SK-N-SH (cell line): Measurements from ENCODE around the gene ASIC1.

Experiments
- RFX5 ChIP-seq: IDR thresholded peaks from 2 replicates; pipeline ENCODE4 v1.6.1; 2012; ENCODE audit warnings: mild to moderate bottlenecking, improper control_type of control experiment, low read length
- TF ChIP-seq, protein P1 (sequence below): fragments of 200-600 bp; sonication (generic); IDR thresholded peaks from 2 replicates; pipeline ENCODE4 v1.6.1; 2017; ENCODE audit warnings: antibody characterized with exemption, mild to moderate bottlenecking, moderate library complexity

DNA sequence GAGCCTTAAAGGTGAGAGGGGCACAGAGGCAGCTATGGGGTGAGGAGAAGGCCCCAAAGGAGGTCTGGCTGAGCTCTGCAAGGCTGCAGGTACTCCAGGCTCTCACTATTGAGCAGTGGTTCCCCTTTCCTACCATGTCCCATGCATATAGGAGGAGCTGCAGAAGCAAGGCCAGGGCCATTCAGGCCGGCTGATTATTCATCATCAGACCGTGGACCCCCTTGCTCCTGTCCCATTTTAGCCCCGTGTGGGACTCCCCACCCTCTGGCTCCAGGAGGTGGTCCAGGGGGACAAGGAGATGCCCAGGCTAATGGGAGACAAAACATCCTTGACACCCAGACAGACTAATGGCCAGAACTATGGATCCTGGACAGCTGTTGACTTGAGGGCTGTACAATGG is 49.5 kb downstream of the ASIC1 start:
- no peak for TF ChIP-seq RFX5
- TF ChIP-seq, protein P1, sequence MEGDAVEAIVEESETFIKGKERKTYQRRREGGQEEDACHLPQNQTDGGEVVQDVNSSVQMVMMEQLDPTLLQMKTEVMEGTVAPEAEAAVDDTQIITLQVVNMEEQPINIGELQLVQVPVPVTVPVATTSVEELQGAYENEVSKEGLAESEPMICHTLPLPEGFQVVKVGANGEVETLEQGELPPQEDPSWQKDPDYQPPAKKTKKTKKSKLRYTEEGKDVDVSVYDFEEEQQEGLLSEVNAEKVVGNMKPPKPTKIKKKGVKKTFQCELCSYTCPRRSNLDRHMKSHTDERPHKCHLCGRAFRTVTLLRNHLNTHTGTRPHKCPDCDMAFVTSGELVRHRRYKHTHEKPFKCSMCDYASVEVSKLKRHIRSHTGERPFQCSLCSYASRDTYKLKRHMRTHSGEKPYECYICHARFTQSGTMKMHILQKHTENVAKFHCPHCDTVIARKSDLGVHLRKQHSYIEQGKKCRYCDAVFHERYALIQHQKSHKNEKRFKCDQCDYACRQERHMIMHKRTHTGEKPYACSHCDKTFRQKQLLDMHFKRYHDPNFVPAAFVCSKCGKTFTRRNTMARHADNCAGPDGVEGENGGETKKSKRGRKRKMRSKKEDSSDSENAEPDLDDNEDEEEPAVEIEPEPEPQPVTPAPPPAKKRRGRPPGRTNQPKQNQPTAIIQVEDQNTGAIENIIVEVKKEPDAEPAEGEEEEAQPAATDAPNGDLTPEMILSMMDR, result no peak
